GM23338 (cell line): ENCODE measurements around the gene ZFP42. TPM values are rescaled to one million over a fixed set of nuclear protein-coding genes. Genes with fewer than 3 reads are reported as not detected.

ENCODE experiments used
- ATAC-seq: fragments of 200-7000 bp; cut with Tn5 transposase; 3 replicates; pipeline ENCODE4 v1.9.1; 2020
- DNase-seq: peaks from one replicate; pipeline ENCODE4 v3.0.0-alpha.2; 2015; ENCODE audit warnings: low spot score
- H2AFZ ChIP-seq: fragments of 200-600 bp; sonication (generic); 2 replicates; pipeline ENCODE4 v1.8.0; 2016; ENCODE audit warnings: antibody characterized with exemption, mild to moderate bottlenecking, moderate library complexity
- H3F3A ChIP-seq: fragments of 200-600 bp; sonication (generic); replicated peaks from 2 replicates; pipeline ENCODE4 v1.8.0; 2017; ENCODE audit warnings: antibody characterized with exemption, mixed run types, low read depth
- H3K27ac ChIP-seq: fragments of 200-600 bp; sonication (generic); 2 replicates; pipeline ENCODE4 v1.6.1; 2016; ENCODE audit warnings: low read depth
- H3K27me3 ChIP-seq: fragments of 200-600 bp; sonication (generic); 2 replicates; pipeline ENCODE4 v1.8.0; 2016; ENCODE audit warnings: mild to moderate bottlenecking, mixed run types, moderate library complexity; ENCODE audit not compliant: insufficient read depth
- H3K36me3 ChIP-seq: fragments of 200-600 bp; sonication (generic); 2 replicates; pipeline ENCODE4 v1.8.0; 2016; ENCODE audit warnings: mild to moderate bottlenecking; ENCODE audit not compliant: insufficient read depth
- H3K4me1 ChIP-seq: fragments of 200-600 bp; sonication (generic); 2 replicates; pipeline ENCODE4 v1.8.0; 2016; ENCODE audit warnings: mild to moderate bottlenecking, moderate library complexity; ENCODE audit not compliant: insufficient read depth
- H3K4me2 ChIP-seq: fragments of 200-600 bp; sonication (generic); 2 replicates; pipeline ENCODE4 v1.7.1; 2017; ENCODE audit warnings: mixed run types
- H3K4me3 ChIP-seq: fragments of 200-600 bp; sonication (generic); 2 replicates; pipeline ENCODE4 v1.6.1; 2016; ENCODE audit warnings: mixed run types
- H3K79me2 ChIP-seq: fragments of 200-600 bp; sonication (generic); replicated peaks from 2 replicates; pipeline ENCODE4 v1.8.0; 2017; ENCODE audit warnings: mild to moderate bottlenecking; ENCODE audit not compliant: insufficient read depth
- H3K9me2 ChIP-seq: fragments of 200-600 bp; sonication (generic); 2 replicates; pipeline ENCODE4 v1.8.0; 2017; ENCODE audit not compliant: insufficient read depth
- H4K20me1 ChIP-seq: fragments of 200-600 bp; sonication (generic); replicated peaks from 2 replicates; pipeline ENCODE4 v1.8.0; 2017; ENCODE audit warnings: mild to moderate bottlenecking; ENCODE audit not compliant: insufficient read depth
- H3K27ac Mint-ChIP-seq: 2 replicates; pipeline ENCODE4 v1.8.0; 2020; ENCODE audit warnings: inconsistent platforms, mild to moderate bottlenecking, moderate library complexity, mixed read lengths
- H3K27me3 Mint-ChIP-seq: 3 replicates; pipeline ENCODE4 v1.8.0; 2022; ENCODE audit warnings: low read depth, mild to moderate bottlenecking, moderate library complexity, mixed read lengths, inconsistent platforms; ENCODE audit not compliant: insufficient read depth, poor library complexity
- H3K36me3 Mint-ChIP-seq: 3 replicates; pipeline ENCODE4 v1.8.0; 2021; ENCODE audit warnings: low read depth, mild to moderate bottlenecking, inconsistent platforms, moderate library complexity, mixed read lengths
- H3K4me1 Mint-ChIP-seq: 3 replicates; pipeline ENCODE4 v1.8.0; 2020; ENCODE audit warnings: mild to moderate bottlenecking, inconsistent platforms, mixed read lengths
- H3K4me3 Mint-ChIP-seq: 3 replicates; pipeline ENCODE4 v1.8.0; 2021; ENCODE audit warnings: moderate library complexity, mild to moderate bottlenecking, inconsistent platforms, mixed read lengths
- H3K9me3 Mint-ChIP-seq: 3 replicates; pipeline ENCODE4 v1.8.0; 2020; ENCODE audit warnings: moderate library complexity, mild to moderate bottlenecking, inconsistent platforms, mixed read lengths
- CREB1 ChIP-seq: fragments of 250-450 bp; sonication (Bioruptor Pico); IDR thresholded peaks from 2 replicates; pipeline ENCODE4 v1.5.0; 2020; ENCODE audit warnings: low read depth, mild to moderate bottlenecking, moderate library complexity
- CTCF ChIP-seq, 2 experiments: fragments of 200-600 bp in 1 of 2; sonication (generic) in 1 of 2; conservative IDR thresholded peaks; 2 replicates each; pipeline versions ENCODE4 v1.5.1 to v1.6.1; 2016 to 2017; ENCODE audit warnings: antibody characterized with exemption in 2 of 2, low read depth in 2 of 2, mild to moderate bottlenecking in 2 of 2, moderate library complexity in 1 of 2
- EZH2 ChIP-seq: fragments of 200-600 bp; sonication (generic); IDR thresholded peaks from one replicate; pipeline ENCODE4 v1.8.0; 2017; ENCODE audit warnings: antibody characterized with exemption, mild to moderate bottlenecking, low read depth; ENCODE audit not compliant: unreplicated experiment
- EZH2phosphoT487 ChIP-seq: fragments of 200-600 bp; sonication (generic); IDR thresholded peaks from one replicate; pipeline ENCODE4 v1.8.1; 2018; ENCODE audit warnings: antibody characterized with exemption; ENCODE audit not compliant: unreplicated experiment
- JUNB ChIP-seq: IDR thresholded peaks from one replicate; pipeline ENCODE4 v1.6.1; 2016; ENCODE audit warnings: antibody characterized with exemption; ENCODE audit not compliant: unreplicated experiment
- NANOG ChIP-seq: IDR thresholded peaks from 2 replicates; pipeline ENCODE4 v1.6.1; 2016; ENCODE audit warnings: antibody characterized with exemption, borderline replicate concordance
- REST ChIP-seq: IDR thresholded peaks from one replicate; pipeline ENCODE4 v1.6.1; 2018; ENCODE audit warnings: antibody characterized with exemption; ENCODE audit not compliant: unreplicated experiment
- STAT1 ChIP-seq: IDR thresholded peaks from one replicate; pipeline ENCODE4 v1.6.1; 2016; ENCODE audit warnings: antibody characterized with exemption; ENCODE audit not compliant: unreplicated experiment
- ZNF114 ChIP-seq: fragments of 250-450 bp; sonication (Bioruptor Pico); IDR thresholded peaks from 2 replicates; pipeline ENCODE4 v1.5.0; 2020; ENCODE audit warnings: mild to moderate bottlenecking, moderate library complexity
- ZNF331 ChIP-seq: fragments of 250-450 bp; sonication (Bioruptor Pico); IDR thresholded peaks from 2 replicates; pipeline ENCODE4 v1.5.0; 2020; ENCODE audit warnings: low read depth, mild to moderate bottlenecking, moderate library complexity
- ZNF462 ChIP-seq: fragments of 250-450 bp; sonication (Bioruptor Pico); IDR thresholded peaks from 2 replicates; pipeline ENCODE4 v1.5.0; 2020; ENCODE audit warnings: mild to moderate bottlenecking, moderate library complexity
- polyA plus RNA-seq: library from polyadenylated mRNA; unstranded; fragments of >200 nt; fragmentation: Nextera tagmentation; extraction: Ambion mirVana; gene quantifications from 2 replicates; pipeline ENCODE4 v1.2.1, GENCODE V29; 2016
- total RNA-seq: library from RNA; depleted of rRNA; stranded (reverse); fragments of >200 nt; shearing (Covaris generic); gene quantifications from 2 replicates; pipeline ENCODE4 v1.2.3, GENCODE V29; 2014

The ZFP42 gene
- total and polyA plus RNA-seq, 2 experiments from 2014 or later = 70.0 to 111 TPM

- no peak for TF ChIP-seq ZNF331 (CRISPR knock-in tag)
- no peak for TF ChIP-seq ZNF114
- TF ChIP-seq JUNB = no peak
- TF ChIP-seq CREB1 (CRISPR knock-in tag) = no peak
- no peak for TF ChIP-seq ZNF462 (CRISPR knock-in tag)
- TF ChIP-seq EZH2 = no peak
Observed at GRCh38 chr4:188029114-188029513, 33.5 kb downstream of the ZFP42 start (continued).

GRCh38 chr4:188030401-188030800, 34.8 kb downstream of the ZFP42 start:
- no peaks in the 10 kb centered on the region for H3K27me3 ChIP-seq
- peak overlapping the region; percentile 72; the same call in 1 of the 2 replicates for H3K4me2 ChIP-seq
- Mint-ChIP-seq H3K27ac (no peak overlapping the region), H3K4me1 (peaks cover 38% of the 10 kb centered on the region), H3K36me3 (no peaks in the 10 kb centered on the region), H3K4me3 (no peak overlapping the region; the same call in 2 of the 3 replicates), H3K9me3 (no peaks in the 10 kb centered on the region), H3K27me3 (peaks cover 17% of the 10 kb centered on the region)
- no peaks in the 10 kb centered on the region for H3K9me2 ChIP-seq
- peak overlapping the region; percentile 44; the same call in 1 of the 2 replicates for H3K4me3 ChIP-seq
- H3K36me3 ChIP-seq = no peaks in the 10 kb centered on the region
- no peak overlapping the region for H3K27ac ChIP-seq
- 0 out of 2 replicates have a peak, but pooled peaks cover 4% of the 10 kb centered on the region for H3K79me2 ChIP-seq
- peaks cover 26% of the 10 kb centered on the region for H3K4me1 ChIP-seq
- peaks cover 3% of the 10 kb centered on the region; the same call in 1 of the 2 replicates for H3F3A ChIP-seq
- DNase-seq (no peak), ATAC-seq (no peak)
- no peaks in the 10 kb centered on the region for H4K20me1 ChIP-seq
- H2AFZ ChIP-seq = no peak overlapping the region
- TF ChIP-seq REST = no peak
- no peak for TF ChIP-seq EZH2phosphoT487
- no peak for TF ChIP-seq JUNB
- no peak for TF ChIP-seq CTCF (conservative IDR thresholded peaks at IDR 0.05; ENCODE audit: low read depth in 2 of 2)
- TF ChIP-seq ZNF331 (CRISPR knock-in tag) = no peak
- no peak for TF ChIP-seq STAT1
- no peak for TF ChIP-seq CREB1 (CRISPR knock-in tag)
- no peak for TF ChIP-seq NANOG
